ENCODE measurements around the gene ADGRL3.
A peak's percentile ranks its signal among the peaks of the same experiment; 100 is the strongest.

Gene ADGRL3

GRCh38 chr4:61200187-61200915 is at the start of gene ADGRL3:
ADGRL3 (plus strand) TSS chr4:61200326.
- no peak for TF ChIP-seq TSHZ2 (CRISPR knock-in tag; IDR thresholded peaks at IDR 0.05)
- TF ChIP-seq ISL1 (CRISPR knock-in tag; IDR thresholded peaks at IDR 0.05), result no peak
- no peak for TF ChIP-seq RARB (CRISPR knock-in tag; IDR thresholded peaks at IDR 0.05)
- TF ChIP-seq PPARA (CRISPR knock-in tag; IDR thresholded peaks at IDR 0.05; ENCODE audit: borderline replicate concordance), result no peak
- TF ChIP-seq ZFP30 (CRISPR knock-in tag; IDR thresholded peaks at IDR 0.05), result no peak
- no peak for TF ChIP-seq OSR1 (CRISPR knock-in tag; IDR thresholded peaks at IDR 0.05)
- TF ChIP-seq BACH2 (CRISPR knock-in tag; IDR thresholded peaks at IDR 0.05; ENCODE audit: borderline replicate concordance), result no peak
- no peak for TF ChIP-seq ZNF565 (CRISPR knock-in tag; conservative IDR thresholded peaks at IDR 0.05; ENCODE audit: low read depth)
- no peak for TF ChIP-seq GLIS3 (CRISPR knock-in tag; IDR thresholded peaks at IDR 0.05)
- TF ChIP-seq ZFP3 (CRISPR knock-in tag; IDR thresholded peaks at IDR 0.05), result no peak
- no peak for TF ChIP-seq TOX (CRISPR knock-in tag; IDR thresholded peaks at IDR 0.05; ENCODE audit: borderline replicate concordance)
- TF ChIP-seq, protein P1, sequence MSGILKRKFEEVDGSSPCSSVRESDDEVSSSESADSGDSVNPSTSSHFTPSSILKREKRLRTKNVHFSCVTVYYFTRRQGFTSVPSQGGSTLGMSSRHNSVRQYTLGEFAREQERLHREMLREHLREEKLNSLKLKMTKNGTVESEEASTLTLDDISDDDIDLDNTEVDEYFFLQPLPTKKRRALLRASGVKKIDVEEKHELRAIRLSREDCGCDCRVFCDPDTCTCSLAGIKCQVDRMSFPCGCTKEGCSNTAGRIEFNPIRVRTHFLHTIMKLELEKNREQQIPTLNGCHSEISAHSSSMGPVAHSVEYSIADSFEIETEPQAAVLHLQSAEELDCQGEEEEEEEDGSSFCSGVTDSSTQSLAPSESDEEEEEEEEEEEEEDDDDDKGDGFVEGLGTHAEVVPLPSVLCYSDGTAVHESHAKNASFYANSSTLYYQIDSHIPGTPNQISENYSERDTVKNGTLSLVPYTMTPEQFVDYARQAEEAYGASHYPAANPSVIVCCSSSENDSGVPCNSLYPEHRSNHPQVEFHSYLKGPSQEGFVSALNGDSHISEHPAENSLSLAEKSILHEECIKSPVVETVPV (CRISPR knock-in tag; IDR thresholded peaks at IDR 0.05), result no peak
- no peak for TF ChIP-seq ZNF70 (CRISPR knock-in tag; IDR thresholded peaks at IDR 0.05)
- TF ChIP-seq SNAI2 (CRISPR knock-in tag; IDR thresholded peaks at IDR 0.05), result no peak
- TF ChIP-seq ARNTL (CRISPR knock-in tag; IDR thresholded peaks at IDR 0.05; ENCODE audit: borderline replicate concordance, low read depth), result no peak
- no peak for TF ChIP-seq CSDC2 (CRISPR knock-in tag; IDR thresholded peaks at IDR 0.05)
- TF ChIP-seq, protein P2, sequence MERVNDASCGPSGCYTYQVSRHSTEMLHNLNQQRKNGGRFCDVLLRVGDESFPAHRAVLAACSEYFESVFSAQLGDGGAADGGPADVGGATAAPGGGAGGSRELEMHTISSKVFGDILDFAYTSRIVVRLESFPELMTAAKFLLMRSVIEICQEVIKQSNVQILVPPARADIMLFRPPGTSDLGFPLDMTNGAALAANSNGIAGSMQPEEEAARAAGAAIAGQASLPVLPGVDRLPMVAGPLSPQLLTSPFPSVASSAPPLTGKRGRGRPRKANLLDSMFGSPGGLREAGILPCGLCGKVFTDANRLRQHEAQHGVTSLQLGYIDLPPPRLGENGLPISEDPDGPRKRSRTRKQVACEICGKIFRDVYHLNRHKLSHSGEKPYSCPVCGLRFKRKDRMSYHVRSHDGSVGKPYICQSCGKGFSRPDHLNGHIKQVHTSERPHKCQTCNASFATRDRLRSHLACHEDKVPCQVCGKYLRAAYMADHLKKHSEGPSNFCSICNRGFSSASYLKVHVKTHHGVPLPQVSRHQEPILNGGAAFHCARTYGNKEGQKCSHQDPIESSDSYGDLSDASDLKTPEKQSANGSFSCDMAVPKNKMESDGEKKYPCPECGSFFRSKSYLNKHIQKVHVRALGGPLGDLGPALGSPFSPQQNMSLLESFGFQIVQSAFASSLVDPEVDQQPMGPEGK (CRISPR knock-in tag; IDR thresholded peaks at IDR 0.05; ENCODE audit: borderline replicate concordance), result no peak
- no peak for TF ChIP-seq ESRRG (CRISPR knock-in tag; IDR thresholded peaks at IDR 0.05)
- TF ChIP-seq, protein P3, sequence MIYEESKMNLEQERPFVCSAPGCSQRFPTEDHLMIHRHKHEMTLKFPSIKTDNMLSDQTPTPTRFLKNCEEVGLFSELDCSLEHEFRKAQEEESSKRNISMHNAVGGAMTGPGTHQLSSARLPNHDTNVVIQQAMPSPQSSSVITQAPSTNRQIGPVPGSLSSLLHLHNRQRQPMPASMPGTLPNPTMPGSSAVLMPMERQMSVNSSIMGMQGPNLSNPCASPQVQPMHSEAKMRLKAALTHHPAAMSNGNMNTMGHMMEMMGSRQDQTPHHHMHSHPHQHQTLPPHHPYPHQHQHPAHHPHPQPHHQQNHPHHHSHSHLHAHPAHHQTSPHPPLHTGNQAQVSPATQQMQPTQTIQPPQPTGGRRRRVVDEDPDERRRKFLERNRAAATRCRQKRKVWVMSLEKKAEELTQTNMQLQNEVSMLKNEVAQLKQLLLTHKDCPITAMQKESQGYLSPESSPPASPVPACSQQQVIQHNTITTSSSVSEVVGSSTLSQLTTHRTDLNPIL (CRISPR knock-in tag; IDR thresholded peaks at IDR 0.05; ENCODE audit: low read depth), result no peak
- TF ChIP-seq TCF4 (CRISPR knock-in tag; IDR thresholded peaks at IDR 0.05; ENCODE audit: borderline replicate concordance), result no peak
- ATAC-seq, result peak; percentile 56

GRCh38 chr4:61152433-61152832 is 47.7 kb upstream of the ADGRL3 start:
- ATAC-seq, result no peak
- no peak for TF ChIP-seq BACH2 (CRISPR knock-in tag; IDR thresholded peaks at IDR 0.05; ENCODE audit: borderline replicate concordance)
- no peak for TF ChIP-seq TOX (CRISPR knock-in tag; IDR thresholded peaks at IDR 0.05; ENCODE audit: borderline replicate concordance)
- no peak for TF ChIP-seq OSR1 (CRISPR knock-in tag; IDR thresholded peaks at IDR 0.05)
- no peak for TF ChIP-seq ZFP30 (CRISPR knock-in tag; IDR thresholded peaks at IDR 0.05)
- TF ChIP-seq ARNTL (CRISPR knock-in tag; IDR thresholded peaks at IDR 0.05; ENCODE audit: borderline replicate concordance, low read depth), result no peak
- TF ChIP-seq ESRRG (CRISPR knock-in tag; IDR thresholded peaks at IDR 0.05), result no peak
- TF ChIP-seq CSDC2 (CRISPR knock-in tag; IDR thresholded peaks at IDR 0.05), result no peak
- TF ChIP-seq ZC3H10 (CRISPR knock-in tag; IDR thresholded peaks at IDR 0.05), result no peak
- TF ChIP-seq TSHZ2 (CRISPR knock-in tag; IDR thresholded peaks at IDR 0.05), result no peak
- no peak for TF ChIP-seq GLIS3 (CRISPR knock-in tag; IDR thresholded peaks at IDR 0.05)
- no peak for TF ChIP-seq TCF4 (CRISPR knock-in tag; IDR thresholded peaks at IDR 0.05; ENCODE audit: borderline replicate concordance)
- TF ChIP-seq, protein P2 (CRISPR knock-in tag; IDR thresholded peaks at IDR 0.05; ENCODE audit: borderline replicate concordance), result no peak
- TF ChIP-seq ISL1 (CRISPR knock-in tag; IDR thresholded peaks at IDR 0.05), result no peak
- TF ChIP-seq ZFP3 (CRISPR knock-in tag; IDR thresholded peaks at IDR 0.05), result no peak
- TF ChIP-seq ZNF8 (CRISPR knock-in tag; IDR thresholded peaks at IDR 0.05), result no peak
- TF ChIP-seq, protein P3 (CRISPR knock-in tag; IDR thresholded peaks at IDR 0.05; ENCODE audit: low read depth), result no peak
